ENCODE data around the gene TOMM6.
A peak's percentile ranks its signal among the peaks of the same experiment; 100 is the strongest.

TOMM6 gene

GRCh38 chr6:41781366-41781730, 6.1 kb upstream of the TOMM6 start:
- DNase-seq (ENCODE audit: low read depth) = no peak
- H3K4me3 ChIP-seq (ENCODE audit: low read depth, low read length) = no peak overlapping the region
- TF ChIP-seq CTCF (IDR thresholded peaks at IDR 0.05; ENCODE audit: low read depth, low read length, missing control alignments) = no peak

DNA sequence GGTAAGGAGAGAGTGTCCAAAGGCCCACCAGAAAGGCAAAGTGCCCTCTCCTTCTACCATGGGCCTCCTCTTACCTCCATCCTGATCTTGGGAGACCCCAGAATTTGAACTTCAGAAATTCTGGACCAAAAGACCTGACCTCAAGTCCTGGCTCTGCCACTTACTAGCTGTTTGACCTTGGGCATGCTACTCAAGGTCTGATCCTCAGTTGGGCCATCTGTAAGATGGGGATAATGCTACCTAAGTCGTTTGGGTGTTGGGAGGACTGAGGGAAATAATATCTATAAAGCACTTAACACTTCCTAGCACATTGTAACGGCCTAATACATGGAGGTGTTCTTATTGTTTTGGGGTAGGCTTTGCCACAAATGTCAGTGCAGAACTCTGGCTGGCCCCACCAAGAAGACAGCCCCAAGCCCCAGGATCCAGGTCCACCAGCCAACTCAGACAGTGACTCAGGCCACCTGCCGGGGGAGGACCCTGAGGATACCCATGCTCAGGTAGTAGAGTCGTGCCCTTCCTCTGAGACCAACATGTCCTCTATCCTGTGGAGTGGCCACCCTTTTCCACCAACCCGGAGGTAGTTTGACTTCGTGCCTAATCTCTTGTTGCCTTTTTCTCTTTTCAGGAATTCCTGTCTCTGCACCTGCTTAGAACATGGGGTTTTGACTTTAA, 4.3 kb upstream of the TOMM6 start:
- no peak overlapping the region for H3K4me3 ChIP-seq (ENCODE audit: low read depth, low read length)

GRCh38 chr6:41784581-41785171, 2.8 kb upstream of the TOMM6 start:
- H3K4me3 ChIP-seq (ENCODE audit: low read depth, low read length) = no peak overlapping the region
- no peak for DNase-seq (ENCODE audit: low read depth)
- TF ChIP-seq CTCF (IDR thresholded peaks at IDR 0.05; ENCODE audit: low read depth, low read length, missing control alignments) = no peak

More for the DNA sequence above, 4.3 kb upstream of the TOMM6 start:
- TF ChIP-seq CTCF (IDR thresholded peaks at IDR 0.05; ENCODE audit: low read depth, low read length, missing control alignments) = no peak
- no peak for DNase-seq (ENCODE audit: low read depth)

DNA sequence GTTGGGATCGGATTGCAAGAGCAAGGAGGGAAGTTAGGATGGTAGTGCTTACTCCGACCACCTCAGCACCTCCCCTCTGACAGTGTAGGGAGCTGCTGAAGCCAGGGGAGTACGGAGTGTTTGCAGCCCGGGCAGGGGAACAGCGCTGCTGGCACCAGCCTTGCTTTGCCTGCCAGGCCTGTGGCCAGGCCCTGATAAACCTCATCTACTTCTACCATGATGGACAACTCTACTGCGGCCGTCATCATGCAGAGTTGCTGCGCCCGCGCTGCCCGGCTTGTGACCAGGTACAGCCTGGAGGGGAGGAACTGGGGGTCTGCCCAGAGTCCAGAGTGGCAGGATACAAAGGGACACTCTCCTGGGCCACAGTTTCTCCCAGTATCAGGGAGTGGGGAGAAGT, 2.2 kb upstream of the TOMM6 start:
- no peak for TF ChIP-seq CTCF (IDR thresholded peaks at IDR 0.05; ENCODE audit: low read depth, low read length, missing control alignments)
- no peak for DNase-seq (ENCODE audit: low read depth)
- no peak overlapping the region for H3K4me3 ChIP-seq (ENCODE audit: low read depth, low read length)

GRCh38 chr6:41785689-41786450, 1.6 kb upstream of the TOMM6 start:
- TF ChIP-seq CTCF (IDR thresholded peaks at IDR 0.05; ENCODE audit: low read depth, low read length, missing control alignments) = no peak
- no peak for DNase-seq (ENCODE audit: low read depth)
- H3K4me3 ChIP-seq (ENCODE audit: low read depth, low read length) = peak overlapping the region; percentile 98

DNA sequence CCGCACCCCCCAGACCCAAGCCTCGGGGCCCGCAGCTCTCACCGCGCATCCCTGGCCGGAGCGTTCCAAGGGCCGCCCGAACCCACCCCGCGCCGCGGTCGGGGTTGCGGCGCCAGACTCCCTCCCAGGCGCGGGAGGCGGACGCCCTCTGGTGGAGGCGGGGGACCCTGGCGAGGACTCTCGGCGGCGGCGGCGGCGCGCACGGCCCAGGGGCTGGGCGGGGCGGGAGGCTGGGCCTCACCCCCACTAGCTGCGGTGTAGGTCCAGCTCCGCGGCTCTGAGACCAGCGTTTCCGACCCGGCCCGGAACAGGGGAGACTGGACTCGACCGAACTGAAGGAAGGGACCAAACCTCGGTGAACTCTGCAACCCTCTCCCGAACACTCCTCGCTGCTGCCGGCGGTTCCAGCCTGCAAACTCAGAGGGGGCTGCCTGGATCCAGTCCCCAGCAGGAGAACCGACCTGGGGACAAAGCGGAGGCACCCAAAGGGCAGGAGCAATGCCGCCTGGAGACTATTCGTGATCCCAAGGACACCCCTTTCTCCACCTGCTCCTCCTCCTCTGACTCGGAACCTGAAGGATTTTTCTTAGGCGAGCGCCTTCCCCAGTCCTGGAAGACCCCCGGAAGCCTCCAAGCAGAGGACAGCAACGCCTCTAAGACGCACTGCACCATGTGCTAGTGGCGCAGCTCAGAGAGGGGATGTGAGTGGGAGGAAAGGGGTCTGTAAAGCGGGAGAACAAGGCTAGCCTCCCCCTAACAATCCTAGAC, 859 bp upstream of the TOMM6 start:
- peak; percentile 76 for TF ChIP-seq CTCF (IDR thresholded peaks at IDR 0.05; ENCODE audit: low read depth, low read length, missing control alignments)
- no peak for DNase-seq (ENCODE audit: low read depth)

More for the DNA sequence above, 859 bp upstream of the TOMM6 start:
- H3K4me3 ChIP-seq (ENCODE audit: low read depth, low read length) = peak overlapping the region; percentile 98

All from GM12864 (cell line).